NCI-H1092 treated with DMSO at 0.1 percent for 48 hours (cell line): ENCODE results near the gene EFHD2.

Experiments
- DNase-seq: peaks from one replicate; lab custom pipeline; 2025; lab: John Stamatoyannopoulos, UW

Gene EFHD2

DNA sequence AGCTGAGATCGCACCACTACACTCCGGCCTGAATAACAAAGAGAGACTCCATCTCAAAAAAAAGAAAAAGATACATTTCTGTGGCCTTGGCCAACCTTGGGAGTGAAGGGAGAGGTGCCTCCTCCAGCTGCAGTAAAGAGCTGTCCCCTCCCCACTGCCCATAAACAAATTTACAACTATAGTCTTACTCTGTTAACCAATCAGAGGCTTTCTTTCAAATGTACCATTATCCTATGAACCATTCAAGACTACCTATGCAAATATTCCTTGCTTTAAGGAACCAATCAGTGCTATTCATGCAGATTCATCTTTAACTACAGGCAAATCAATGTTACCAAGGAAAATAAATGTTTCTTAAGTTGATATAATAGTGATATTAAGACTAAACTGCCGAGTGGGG is 67.2 kb downstream of the EFHD2 start:
- DNase-seq: no peak

DNA sequence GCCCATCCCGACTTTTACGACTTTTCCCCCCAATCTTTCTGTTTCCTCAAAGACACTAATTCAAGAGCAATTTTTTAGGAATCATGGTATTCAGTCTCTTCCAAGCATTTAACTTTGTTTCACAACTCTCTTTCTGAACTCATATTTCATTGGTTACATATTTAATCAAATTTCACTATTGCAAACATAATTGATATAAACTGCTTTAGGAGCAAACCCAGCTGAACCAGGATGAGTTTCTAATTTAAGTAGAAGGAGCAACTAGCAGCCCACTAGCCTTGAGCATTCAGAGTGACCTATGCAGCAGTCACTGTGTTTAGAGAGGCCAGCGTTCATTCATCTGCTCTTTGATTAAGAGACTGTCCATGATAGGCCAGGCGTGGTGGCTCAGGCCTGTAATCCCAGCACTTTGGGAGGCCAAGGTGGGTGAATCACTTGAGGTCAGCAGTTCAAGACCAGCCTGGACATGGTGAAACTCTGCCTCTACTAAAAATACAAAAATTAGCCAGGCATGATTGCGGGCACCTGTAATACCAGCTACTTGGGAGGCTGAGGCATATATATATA is 68.0 kb downstream of the EFHD2 start:
- no peak for DNase-seq
